GM12891 (cell line): ENCODE results near the gene KCNAB3.

ENCODE experiments used
- DNase-seq: peaks from one replicate; pipeline ENCODE4 v3.0.0; 2011; ENCODE audit warnings: low spot score; ENCODE audit not compliant: insufficient read length
- FAIRE-seq: peaks from 2 replicates; lab custom pipeline; 2011; peaks lifted over from hg19 to GRCh38; lab: Jason Lieb, UNC
- PAX5 ChIP-seq: IDR thresholded peaks from 2 replicates; pipeline ENCODE4 v1.6.1; 2011; ENCODE audit warnings: low read length, moderate library complexity, mild to moderate bottlenecking; ENCODE audit not compliant: insufficient read depth, severe bottlenecking
- POLR2A ChIP-seq: IDR thresholded peaks from 2 replicates; pipeline ENCODE4 v1.6.1; 2011; ENCODE audit warnings: low read depth, low read length, control low read depth
- POLR2AphosphoS5 ChIP-seq: IDR thresholded peaks from 2 replicates; pipeline ENCODE4 v1.6.1; 2011; ENCODE audit warnings: low read depth, low read length, control low read depth
- POU2F2 ChIP-seq: IDR thresholded peaks from 2 replicates; pipeline ENCODE4 v1.6.1; 2011; ENCODE audit warnings: low read depth, mild to moderate bottlenecking, control low read depth, low read length, moderate library complexity
- SPI1 ChIP-seq: IDR thresholded peaks from 2 replicates; pipeline ENCODE4 v1.6.1; 2011; ENCODE audit warnings: low read depth, low read length, control low read depth
- TAF1 ChIP-seq: IDR thresholded peaks from 2 replicates; pipeline ENCODE4 v1.6.1; 2011; ENCODE audit warnings: low read depth, low read length, control low read depth

Gene KCNAB3

DNA sequence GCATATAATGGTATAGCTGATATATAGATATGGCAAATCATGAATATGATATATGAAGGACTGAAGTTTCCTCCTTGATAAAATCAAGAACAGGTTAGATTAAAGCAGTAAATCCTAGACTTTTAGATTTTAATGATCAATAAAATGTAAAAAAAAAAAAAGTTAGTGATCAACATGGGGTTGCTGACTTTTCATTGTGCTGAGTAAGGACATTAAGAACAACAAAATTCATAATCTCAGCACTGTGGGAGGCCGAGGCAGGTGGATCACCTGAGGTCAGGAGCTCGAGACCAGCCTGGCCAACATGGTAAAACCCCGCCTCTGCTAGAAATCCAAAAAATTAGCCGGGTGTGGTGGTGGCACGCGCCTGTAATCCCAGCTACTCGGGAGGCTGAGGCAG is 51.4 kb downstream of the KCNAB3 start:
- FAIRE-seq (no peak), DNase-seq (no peak)
- TF ChIP-seq POLR2A: no peak
- no peak for TF ChIP-seq TAF1
- no peak for TF ChIP-seq PAX5
- TF ChIP-seq POU2F2: no peak
- no peak for TF ChIP-seq SPI1

DNA sequence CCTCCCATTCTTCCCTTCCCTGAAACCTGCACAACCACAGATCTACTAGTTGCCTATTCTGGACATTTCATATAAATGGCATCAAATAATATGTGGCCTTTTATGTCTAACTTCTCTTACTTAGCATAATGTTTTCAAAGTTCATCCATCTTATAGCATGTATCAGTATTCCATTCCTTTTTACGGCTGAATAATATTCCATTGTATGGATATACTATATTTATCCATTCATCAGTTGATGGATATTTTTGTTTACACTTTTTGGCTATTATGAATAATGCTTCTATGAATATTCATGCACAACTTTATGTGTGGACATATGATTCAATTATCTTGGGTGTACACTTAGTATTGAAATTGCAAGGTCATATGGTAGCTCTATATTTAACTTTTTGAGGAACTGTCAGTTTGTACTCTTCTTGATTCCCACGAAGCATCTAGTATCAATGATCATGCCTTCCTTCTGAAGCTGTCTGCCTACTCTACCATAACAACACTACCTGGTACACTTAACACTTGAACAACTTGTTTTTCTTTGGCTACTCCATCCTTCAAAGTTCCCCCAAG is 53.8 kb downstream of the KCNAB3 start:
- TF ChIP-seq POU2F2 (no peak), SPI1 (no peak)
- DNase-seq (no peak), FAIRE-seq (peak; percentile 59)

DNA sequence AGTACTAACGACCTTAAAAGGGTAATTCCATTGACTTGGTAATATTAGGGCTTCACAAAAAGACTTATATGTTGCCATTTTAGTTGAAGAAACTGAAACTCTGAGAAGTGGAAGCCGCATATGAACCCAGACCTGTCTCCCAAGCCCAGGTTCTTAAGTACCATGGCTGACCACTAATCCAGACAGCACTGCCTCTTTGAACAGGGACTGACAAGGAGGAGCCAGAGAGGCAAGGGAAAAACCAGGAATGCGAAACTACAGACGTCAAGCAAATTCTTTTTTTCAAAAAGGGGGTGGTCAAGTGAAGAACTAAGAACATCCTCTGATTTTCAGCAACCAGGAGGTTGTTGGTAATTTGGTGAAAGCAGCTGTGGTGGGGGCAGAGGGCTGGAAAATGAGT is 56.6 kb downstream of the KCNAB3 start:
- TF ChIP-seq POLR2AphosphoS5: no peak
- TF ChIP-seq SPI1: no peak
- no peak for TF ChIP-seq PAX5
- no peak for TF ChIP-seq TAF1
- no peak for TF ChIP-seq POLR2A
- no peak for TF ChIP-seq POU2F2
- no peak for FAIRE-seq

More for the DNA sequence above, 56.6 kb downstream of the KCNAB3 start:
- no peak for DNase-seq
